Gastroesophageal sphincter (tissue), 3 donors: ENCODE measurements around the gene RAET1E.

Source experiments
- EP300 ChIP-seq: sonication (generic); formaldehyde crosslinking; IDR thresholded peaks from one replicate; pipeline ENCODE4 v1.6.1; 2017; ENCODE audit warnings: antibody characterized with exemption, mild to moderate bottlenecking
- POLR2A ChIP-seq, 2 donors: fragments of 450-650 bp; IDR thresholded peaks; one replicate each; pipeline ENCODE4 v1.6.1; 2017; ENCODE audit warnings: antibody characterized with exemption in 2 of 2, mild to moderate bottlenecking in 2 of 2, moderate library complexity in 1 of 2
- POLR2AphosphoS5 ChIP-seq: sonication (generic); formaldehyde crosslinking; IDR thresholded peaks from one replicate; pipeline ENCODE4 v1.6.1; 2017; ENCODE audit warnings: antibody characterized with exemption
- TF ChIP-seq, protein P1 (sequence below), 4 experiments: fragments of 200-600 bp in 2 of 4; fragments of 450-650 bp in 2 of 4; sonication (generic) in 1 of 4; IDR thresholded peaks; one replicate each; pipeline ENCODE4 v1.5.1; 2017 to 2019; ENCODE audit warnings: antibody characterized with exemption in 4 of 4, mild to moderate bottlenecking in 2 of 4, moderate library complexity in 2 of 4

DNA sequence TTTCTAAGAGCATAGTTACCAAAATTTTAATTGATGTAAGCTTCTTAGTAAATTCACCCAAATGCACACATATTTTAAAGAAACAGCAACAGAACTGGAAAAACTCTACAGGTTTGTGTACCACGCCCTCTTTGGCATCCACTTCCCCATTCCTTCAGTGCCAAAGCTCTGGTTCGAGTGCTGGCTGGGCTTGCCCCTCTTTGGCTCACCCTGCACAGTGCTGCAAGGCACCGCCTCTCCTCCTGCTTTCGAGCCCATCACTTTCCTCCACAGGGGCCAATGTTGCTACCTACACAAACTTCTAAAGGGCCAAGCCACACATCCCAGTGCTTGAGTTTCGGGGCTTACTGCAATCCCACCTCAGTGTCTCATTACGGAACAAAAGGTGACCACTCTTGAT lies 43.4 kb downstream of the RAET1E start:
- TF ChIP-seq, protein P1, sequence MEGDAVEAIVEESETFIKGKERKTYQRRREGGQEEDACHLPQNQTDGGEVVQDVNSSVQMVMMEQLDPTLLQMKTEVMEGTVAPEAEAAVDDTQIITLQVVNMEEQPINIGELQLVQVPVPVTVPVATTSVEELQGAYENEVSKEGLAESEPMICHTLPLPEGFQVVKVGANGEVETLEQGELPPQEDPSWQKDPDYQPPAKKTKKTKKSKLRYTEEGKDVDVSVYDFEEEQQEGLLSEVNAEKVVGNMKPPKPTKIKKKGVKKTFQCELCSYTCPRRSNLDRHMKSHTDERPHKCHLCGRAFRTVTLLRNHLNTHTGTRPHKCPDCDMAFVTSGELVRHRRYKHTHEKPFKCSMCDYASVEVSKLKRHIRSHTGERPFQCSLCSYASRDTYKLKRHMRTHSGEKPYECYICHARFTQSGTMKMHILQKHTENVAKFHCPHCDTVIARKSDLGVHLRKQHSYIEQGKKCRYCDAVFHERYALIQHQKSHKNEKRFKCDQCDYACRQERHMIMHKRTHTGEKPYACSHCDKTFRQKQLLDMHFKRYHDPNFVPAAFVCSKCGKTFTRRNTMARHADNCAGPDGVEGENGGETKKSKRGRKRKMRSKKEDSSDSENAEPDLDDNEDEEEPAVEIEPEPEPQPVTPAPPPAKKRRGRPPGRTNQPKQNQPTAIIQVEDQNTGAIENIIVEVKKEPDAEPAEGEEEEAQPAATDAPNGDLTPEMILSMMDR (IDR thresholded peaks at IDR 0.05) = no peak
- TF ChIP-seq POLR2AphosphoS5 (no peak), POLR2A (IDR thresholded peaks at IDR 0.05) (no peak), EP300 (no peak)
